Measurements from ENCODE around the gene NGRN.
"Not testable (repeated sequence)": the region's sequence is repeated elsewhere in the genome, so short reads cannot be mapped to it uniquely, and the experiment has no call there.

DNA sequence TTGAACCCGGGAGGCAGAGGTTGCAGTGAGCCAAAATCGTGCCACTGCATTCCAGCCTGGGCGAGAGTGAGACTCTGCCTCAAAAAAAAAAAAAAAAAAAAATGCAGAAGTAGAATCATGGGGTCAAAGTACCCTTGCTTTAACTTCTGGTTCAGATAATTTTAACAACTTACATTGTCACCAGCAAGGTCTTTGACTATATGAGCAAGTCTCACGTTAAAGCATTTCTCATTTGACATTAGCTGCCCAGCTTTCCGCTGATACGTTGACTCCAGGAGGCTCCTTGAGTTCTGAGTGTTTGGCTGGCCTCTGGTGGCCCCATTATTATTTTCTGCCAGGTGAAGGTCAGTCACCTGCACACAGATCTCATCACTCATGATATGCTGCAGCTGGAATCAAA lies 16.2 kb downstream of the NGRN start:
- not testable (repeated sequence) for TF ChIP-seq EZH2 (IDR thresholded peaks at IDR 0.05; ENCODE audit: borderline replicate concordance, insufficient read depth, low read length, poor library complexity, severe bottlenecking); POLR2AphosphoS5 (IDR thresholded peaks at IDR 0.05); TAF1 (IDR thresholded peaks at IDR 0.05; ENCODE audit: low read depth); RAD21 (conservative IDR thresholded peaks at IDR 0.05); EP300 (conservative IDR thresholded peaks at IDR 0.05; ENCODE audit: poor library complexity, severe bottlenecking); MXI1 (conservative IDR thresholded peaks at IDR 0.05; ENCODE audit: poor library complexity, severe bottlenecking); SMC3 (conservative IDR thresholded peaks at IDR 0.05; ENCODE audit: poor library complexity)
- TF ChIP-seq, protein P1, sequence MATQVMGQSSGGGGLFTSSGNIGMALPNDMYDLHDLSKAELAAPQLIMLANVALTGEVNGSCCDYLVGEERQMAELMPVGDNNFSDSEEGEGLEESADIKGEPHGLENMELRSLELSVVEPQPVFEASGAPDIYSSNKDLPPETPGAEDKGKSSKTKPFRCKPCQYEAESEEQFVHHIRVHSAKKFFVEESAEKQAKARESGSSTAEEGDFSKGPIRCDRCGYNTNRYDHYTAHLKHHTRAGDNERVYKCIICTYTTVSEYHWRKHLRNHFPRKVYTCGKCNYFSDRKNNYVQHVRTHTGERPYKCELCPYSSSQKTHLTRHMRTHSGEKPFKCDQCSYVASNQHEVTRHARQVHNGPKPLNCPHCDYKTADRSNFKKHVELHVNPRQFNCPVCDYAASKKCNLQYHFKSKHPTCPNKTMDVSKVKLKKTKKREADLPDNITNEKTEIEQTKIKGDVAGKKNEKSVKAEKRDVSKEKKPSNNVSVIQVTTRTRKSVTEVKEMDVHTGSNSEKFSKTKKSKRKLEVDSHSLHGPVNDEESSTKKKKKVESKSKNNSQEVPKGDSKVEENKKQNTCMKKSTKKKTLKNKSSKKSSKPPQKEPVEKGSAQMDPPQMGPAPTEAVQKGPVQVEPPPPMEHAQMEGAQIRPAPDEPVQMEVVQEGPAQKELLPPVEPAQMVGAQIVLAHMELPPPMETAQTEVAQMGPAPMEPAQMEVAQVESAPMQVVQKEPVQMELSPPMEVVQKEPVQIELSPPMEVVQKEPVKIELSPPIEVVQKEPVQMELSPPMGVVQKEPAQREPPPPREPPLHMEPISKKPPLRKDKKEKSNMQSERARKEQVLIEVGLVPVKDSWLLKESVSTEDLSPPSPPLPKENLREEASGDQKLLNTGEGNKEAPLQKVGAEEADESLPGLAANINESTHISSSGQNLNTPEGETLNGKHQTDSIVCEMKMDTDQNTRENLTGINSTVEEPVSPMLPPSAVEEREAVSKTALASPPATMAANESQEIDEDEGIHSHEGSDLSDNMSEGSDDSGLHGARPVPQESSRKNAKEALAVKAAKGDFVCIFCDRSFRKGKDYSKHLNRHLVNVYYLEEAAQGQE (IDR thresholded peaks at IDR 0.05; ENCODE audit: borderline replicate concordance): not testable (repeated sequence)
- TF ChIP-seq, protein P2, sequence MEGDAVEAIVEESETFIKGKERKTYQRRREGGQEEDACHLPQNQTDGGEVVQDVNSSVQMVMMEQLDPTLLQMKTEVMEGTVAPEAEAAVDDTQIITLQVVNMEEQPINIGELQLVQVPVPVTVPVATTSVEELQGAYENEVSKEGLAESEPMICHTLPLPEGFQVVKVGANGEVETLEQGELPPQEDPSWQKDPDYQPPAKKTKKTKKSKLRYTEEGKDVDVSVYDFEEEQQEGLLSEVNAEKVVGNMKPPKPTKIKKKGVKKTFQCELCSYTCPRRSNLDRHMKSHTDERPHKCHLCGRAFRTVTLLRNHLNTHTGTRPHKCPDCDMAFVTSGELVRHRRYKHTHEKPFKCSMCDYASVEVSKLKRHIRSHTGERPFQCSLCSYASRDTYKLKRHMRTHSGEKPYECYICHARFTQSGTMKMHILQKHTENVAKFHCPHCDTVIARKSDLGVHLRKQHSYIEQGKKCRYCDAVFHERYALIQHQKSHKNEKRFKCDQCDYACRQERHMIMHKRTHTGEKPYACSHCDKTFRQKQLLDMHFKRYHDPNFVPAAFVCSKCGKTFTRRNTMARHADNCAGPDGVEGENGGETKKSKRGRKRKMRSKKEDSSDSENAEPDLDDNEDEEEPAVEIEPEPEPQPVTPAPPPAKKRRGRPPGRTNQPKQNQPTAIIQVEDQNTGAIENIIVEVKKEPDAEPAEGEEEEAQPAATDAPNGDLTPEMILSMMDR (IDR thresholded peaks at IDR 0.05; ENCODE audit: poor library complexity, severe bottlenecking): not testable (repeated sequence)
